SKM-1 (cell line): ENCODE results near the gene IRX3.

Source experiments
- DNase-seq: peaks from one replicate; lab custom pipeline; 2025; ENCODE audit not compliant: unreplicated experiment; lab: John Stamatoyannopoulos, UW

The IRX3 gene

GRCh38 chr16:54290833-54291655 is 4.5 kb upstream of the IRX3 start:
- DNase-seq, result no peak

DNA sequence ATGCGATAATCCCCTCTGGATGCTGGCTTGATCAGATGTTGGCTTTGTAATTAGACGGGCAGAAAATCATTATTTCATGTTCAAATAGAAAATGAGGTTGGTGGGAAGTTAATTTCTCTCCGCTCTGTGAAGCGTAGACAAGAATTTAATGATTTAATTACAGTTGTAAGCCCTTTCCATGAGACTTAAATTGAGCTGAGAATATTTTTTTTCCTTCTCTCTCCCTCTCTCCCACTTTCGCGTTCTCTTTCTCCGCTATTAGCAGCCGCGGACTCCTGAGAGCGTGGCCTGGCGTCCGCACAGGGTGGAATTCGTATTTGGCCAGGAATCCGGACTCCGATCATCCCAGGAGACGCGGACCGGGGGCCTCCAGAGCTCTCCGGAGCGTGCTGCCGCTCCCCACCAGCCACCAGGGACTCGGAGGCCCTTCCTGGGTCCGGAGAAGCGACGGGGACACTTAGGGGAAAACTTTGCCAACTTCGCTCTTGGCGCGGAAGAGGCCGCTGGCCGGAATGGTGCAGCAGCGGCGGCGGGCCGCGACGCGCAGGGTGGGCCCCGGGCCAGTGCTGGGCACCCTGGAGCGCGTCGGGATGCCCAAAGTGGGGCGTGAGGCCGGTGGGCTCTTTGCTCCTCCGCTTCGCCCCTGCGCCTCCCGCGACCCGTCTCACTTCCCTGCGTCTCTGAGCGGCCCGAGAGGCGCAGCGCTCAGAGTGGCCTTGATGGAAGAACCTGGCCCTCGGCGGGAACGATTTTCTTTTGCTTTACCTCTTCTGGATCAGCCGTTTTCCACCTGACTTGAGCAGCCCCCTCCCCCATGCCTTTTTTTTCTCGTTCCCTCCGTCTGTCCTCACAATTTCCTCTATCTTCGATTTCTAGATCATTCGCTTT is 3.6 kb upstream of the IRX3 start:
- DNase-seq, result no peak

GRCh38 chr16:54289242-54289944 is 2.8 kb upstream of the IRX3 start:
- DNase-seq, result no peak

GRCh38 chr16:54288835-54289241 is 2.3 kb upstream of the IRX3 start:
- no peak for DNase-seq

GRCh38 chr16:54288030-54288834 is 1.6 kb upstream of the IRX3 start:
- DNase-seq, result no peak

DNA sequence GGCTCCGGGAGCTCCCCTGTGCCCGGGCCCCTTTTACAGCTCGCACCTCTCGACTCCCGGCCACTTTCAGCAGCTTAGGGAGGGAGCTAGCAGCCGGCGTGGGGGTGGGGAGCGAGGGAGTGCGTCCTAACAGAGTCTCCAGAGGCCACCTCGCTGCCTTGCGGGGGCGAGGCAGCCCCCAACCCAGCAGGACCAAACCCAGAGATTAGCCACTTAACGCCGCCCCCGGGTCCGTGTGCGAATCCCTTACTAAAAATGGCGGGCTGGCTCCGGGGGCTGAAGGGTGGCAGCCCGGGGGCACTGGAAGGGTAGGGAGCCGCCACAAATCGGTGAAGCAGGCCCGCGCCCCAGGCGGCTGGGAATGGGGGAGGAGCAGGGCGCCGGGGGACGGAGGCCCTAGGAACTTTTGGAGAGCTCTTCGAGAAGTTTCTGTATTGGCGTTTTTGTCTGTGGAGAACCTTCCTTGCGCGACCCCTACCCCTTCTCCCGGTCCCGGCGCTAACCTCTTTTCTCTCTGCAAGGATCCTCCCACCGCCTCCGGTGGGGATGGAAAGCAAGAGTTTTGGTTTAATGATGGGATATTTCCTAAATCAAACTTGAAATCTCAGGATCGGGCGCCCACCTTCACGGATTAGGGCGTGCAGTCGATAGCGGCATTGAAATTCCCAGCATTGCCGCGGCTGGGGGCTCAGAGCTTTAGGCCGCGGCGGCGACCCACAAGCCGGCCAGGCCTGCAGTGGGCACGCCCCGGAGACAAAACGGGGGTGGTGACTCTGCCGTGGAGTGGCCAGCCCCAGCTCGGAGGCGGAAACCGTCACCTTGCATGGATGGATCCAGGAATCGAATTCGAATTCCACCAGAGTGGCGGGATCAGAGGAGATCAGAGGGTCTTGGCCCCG is 793 bp upstream of the IRX3 start:
- DNase-seq, result no peak

DNA sequence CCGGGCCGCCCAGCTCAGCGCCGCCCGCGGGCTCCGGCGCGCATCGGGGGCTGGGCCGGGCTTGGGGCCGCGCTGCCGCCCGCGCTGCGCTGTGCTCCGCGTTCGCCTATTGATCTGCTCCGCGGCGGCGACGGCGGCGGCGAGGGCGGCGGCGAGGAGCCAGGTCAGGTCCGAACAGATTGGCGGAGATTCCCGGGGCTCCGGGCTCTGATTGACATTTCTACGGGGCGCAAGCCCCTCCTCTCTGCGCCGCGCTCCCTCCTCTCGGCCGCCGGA is 559 bp downstream of the IRX3 start:
- DNase-seq, result no peak

GRCh38 chr16:54285414-54286089 is 1.0 kb downstream of the IRX3 start:
- peak; percentile 18 for DNase-seq

DNA sequence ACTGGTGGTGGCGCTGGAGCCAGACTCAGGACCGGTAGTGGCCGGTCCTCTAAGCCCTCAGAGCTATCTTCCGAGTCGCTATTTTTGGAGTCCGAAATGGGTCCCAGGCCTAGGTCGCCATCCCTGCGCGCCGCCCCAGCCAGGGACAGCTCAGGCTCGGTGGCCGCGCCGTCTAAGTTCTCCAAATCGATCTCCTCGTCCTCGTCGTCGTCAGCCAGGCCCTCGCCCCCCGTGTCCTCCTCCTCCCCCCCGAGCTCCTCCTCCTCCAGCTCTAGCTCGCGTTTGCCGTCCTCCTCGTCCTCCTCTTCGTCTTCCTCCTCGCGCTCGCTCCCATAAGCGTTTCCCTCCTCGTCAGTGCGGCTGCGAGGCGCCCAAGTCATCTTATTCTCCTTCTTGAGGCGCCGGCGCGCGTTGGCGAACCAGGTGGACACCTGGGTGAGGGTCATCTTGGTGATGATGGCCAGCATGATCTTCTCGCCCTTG is 1.6 kb downstream of the IRX3 start:
- no peak for DNase-seq

DNA sequence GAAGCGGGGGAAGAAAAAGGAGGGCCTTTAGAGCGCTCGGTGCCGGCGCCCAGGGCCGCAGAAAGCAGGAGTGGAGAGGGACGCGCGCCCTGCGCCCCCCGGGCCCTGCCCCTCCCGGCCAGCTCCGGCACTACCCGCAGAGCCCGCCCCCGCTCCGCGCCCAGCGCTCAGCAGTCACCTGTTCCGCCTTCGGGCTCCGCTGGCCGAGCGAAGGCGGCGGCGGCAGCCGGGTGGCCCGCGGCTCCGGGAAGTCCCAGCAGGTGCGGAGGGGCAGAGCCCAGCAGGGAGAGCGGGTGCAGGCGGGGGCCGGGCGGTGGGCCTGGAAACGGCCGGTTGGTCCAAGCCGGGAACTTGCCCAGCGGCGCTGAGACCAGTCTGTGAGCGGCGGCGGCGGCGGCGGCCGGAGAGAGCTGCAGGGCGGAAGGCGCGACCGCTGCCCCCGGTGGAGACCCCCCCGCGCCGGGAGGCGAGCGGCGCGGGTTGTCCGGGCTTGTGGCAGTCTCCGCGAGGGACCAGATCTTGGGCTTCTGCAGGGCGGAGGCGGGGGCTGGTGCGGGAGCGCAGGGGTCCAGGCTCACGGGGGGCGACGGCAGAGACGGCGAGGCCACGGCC is 2.2 kb downstream of the IRX3 start:
- DNase-seq, result no peak

DNA sequence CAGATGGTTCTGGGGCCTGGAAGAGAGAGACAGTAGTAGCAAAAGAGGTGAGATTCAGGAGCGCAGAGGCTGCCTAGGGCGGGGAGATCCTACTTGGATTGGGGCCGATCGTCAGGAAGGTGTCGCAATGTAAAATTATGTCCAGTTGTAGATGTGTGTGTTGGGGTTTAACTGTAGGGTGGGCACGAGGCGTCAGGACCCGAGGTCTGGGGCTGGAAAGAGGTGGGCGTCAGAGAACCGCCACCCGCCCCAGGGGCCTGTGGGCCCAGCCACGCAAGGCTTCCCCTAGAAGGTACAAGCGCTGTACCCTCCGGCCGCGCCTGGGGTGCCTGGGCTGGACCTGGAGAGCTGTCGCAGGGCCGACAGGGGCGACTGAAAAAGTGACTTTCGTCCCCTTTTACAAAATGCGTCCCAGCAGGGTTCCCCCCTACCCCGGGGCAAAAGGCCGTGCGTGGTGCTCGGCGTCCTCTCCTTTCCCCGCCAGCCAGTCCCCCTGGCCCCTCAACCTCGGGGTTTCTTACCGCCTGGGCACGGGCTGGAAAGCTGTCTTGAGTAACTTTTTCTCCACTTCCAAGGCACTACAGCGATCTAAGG is 2.8 kb downstream of the IRX3 start:
- no peak for DNase-seq

- DNase-seq, result no peak
These were observed 3.5 kb downstream of the IRX3 start for GRCh38 chr16:54282928-54283724.

DNA sequence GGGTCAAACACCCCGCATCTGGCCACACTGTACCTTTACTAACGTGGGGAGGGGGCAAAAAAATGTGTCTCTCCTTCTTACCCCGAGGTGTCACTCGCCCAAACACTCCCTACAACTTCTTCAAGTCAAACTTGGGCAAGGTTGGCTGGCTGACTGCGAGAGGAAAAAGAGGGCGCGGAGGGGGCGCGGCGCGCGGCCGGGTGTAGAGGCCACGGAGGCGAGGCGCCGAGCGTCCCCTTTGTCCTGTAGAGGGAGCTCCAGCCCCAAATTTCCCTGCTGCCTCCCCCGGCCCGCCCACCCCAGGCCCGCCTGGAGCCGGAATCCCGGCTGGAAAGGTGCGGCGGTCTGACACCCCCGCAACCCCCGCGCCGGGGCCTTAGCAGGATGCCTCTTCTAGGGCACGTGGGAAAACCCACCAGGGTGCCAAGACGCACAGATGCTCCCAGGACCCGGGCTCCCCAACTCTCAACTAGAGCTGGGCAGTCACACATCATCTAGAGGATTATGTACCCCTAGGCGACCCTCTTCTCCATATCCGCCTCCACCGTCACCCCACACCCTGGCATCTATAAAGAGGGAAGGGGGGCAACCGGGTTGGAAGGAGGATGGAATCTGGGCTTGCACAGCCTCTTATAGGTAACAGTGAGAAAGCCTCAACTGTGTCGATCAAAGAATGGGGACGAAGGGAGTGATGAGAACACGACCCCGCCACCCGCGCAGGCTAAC is 4.2 kb downstream of the IRX3 start:
- no peak for DNase-seq

DNA sequence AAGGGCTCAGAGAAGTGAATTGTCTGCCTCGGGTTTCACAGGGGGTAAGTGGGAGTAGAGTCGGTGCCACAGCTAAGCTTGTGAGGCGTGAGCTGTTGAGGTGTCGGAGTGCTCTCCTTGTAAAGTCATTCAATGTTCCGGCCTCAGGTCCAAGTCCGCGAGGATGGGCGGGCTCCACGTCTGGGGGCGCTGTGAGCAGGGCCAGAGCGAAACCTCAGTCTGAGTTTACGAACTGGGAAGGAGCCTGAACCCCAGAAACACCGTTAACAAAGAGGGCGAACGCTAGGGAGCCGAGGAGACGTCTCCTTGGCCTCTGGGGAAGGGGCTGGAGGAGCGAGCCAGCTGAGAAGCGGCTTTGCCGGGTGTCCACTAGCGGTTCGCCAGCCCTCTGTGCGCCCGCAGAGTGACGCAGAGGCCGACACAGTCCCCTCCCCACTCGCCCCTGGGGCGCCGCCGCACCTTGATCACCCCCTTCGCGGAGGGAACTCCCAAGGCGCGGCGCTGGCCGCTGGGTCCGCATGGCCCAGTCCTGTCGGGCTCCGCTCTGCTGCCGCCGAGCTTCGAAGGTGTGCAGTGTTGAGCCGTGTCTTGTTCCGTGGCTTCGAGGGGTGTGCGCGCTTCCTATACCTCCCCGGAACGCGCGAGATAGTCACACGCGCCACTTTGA is 4.9 kb downstream of the IRX3 start:
- DNase-seq, result no peak

- no peak for DNase-seq
These were observed 5.8 kb downstream of the IRX3 start for GRCh38 chr16:54280751-54281150.
